ENCODE measurements around the gene DNMT3L.
"Not testable (repeated sequence)": the region's sequence is repeated elsewhere in the genome, so short reads cannot be mapped to it uniquely, and the experiment has no call there.

DNMT3L gene

GRCh38 chr21:44294391-44295162 is 32.9 kb upstream of the DNMT3L start:
- no peak for DNase-seq

GRCh38 chr21:44293551-44294231 is 32.0 kb upstream of the DNMT3L start:
- DNase-seq, result no peak

GRCh38 chr21:44292812-44293195 is 31.1 kb upstream of the DNMT3L start:
- no peak for DNase-seq

GRCh38 chr21:44291936-44292811 is 30.5 kb upstream of the DNMT3L start:
- no peak for DNase-seq

- DNase-seq, result no peak
Observed at GRCh38 chr21:44291078-44291935, 29.6 kb upstream of the DNMT3L start.

GRCh38 chr21:44290327-44291077 is 28.8 kb upstream of the DNMT3L start:
- DNase-seq, result no peak

- DNase-seq, result no peak
Observed at GRCh38 chr21:44289381-44290010, 27.8 kb upstream of the DNMT3L start.

- no peak for DNase-seq
Observed at GRCh38 chr21:44288251-44289110, 26.8 kb upstream of the DNMT3L start.

- no peak for DNase-seq
Observed at GRCh38 chr21:44286716-44287632, 25.3 kb upstream of the DNMT3L start.

GRCh38 chr21:44286086-44286715 is 24.5 kb upstream of the DNMT3L start:
- DNase-seq, result no peak

- DNase-seq, result no peak
Observed at GRCh38 chr21:44285138-44285992, 23.7 kb upstream of the DNMT3L start, which contains the start of gene AIRE. AIRE (plus strand) TSS chr21:44285876; CDS start chr21:44286007, 131 bp downstream.

- no peak for DNase-seq
Observed at GRCh38 chr21:44283948-44284347, 22.3 kb upstream of the DNMT3L start.

- not testable (repeated sequence) for DNase-seq
Observed at GRCh38 chr21:44283211-44283785, 21.6 kb upstream of the DNMT3L start.

GRCh38 chr21:44282370-44282769 is 20.7 kb upstream of the DNMT3L start:
- no peak for DNase-seq

- no peak for DNase-seq
Observed at GRCh38 chr21:44281801-44282200, 20.1 kb upstream of the DNMT3L start.

GRCh38 chr21:44279354-44280260 is 17.9 kb upstream of the DNMT3L start:
- DNase-seq, result no peak

Data from activated CD8-positive, alpha-beta memory T cell treated with anti-CD3 and anti-CD28 coated beads for 24 hours (primary cell).